ENCODE results near the gene VRK3. TPM values are rescaled to one million over a fixed set of nuclear protein-coding genes. Genes with fewer than 3 reads are reported as not detected.

The VRK3 gene
- total RNA-seq, 6 donors from 2014 or later: 28.6 to 82.8 (median 38.4) TPM

GRCh38 chr19:49930483-49931011, 94.6 kb downstream of the VRK3 start:
- Histone ChIP-seq H3K4me3 (peak overlapping the region in 3 of 4 donors; percentile 73 to 90 (median 77)), H3K9me3 (no peaks in the 10 kb centered on the region), H3K27ac (peak overlapping the region; percentile 91 to 97 (median 94)), H3K36me3 (peaks cover 0 to 21% (median 17%) of the 10 kb centered on the region in 4 donors), H3K27me3 (no peaks in the 10 kb centered on the region), H3K4me1 (peaks cover 25 to 35% (median 27%) of the 10 kb centered on the region in 4 donors)
- TF ChIP-seq POLR2AphosphoS5 (IDR thresholded peaks at IDR 0.05) (no peak), POLR2A (IDR thresholded peaks at IDR 0.05) (no peak), EP300 (IDR thresholded peaks at IDR 0.05) (no peak), CTCF (IDR thresholded peaks at IDR 0.05) (no peak)
- no peak for ATAC-seq (ENCODE audit: low FRiP score in 2 of 2)
- WGBS, 2 donors: 65 to 71% methylated on average over 12 to 14 of the region's 15 CpGs
- no peak for DNase-seq

- Histone ChIP-seq H3K4me3 (peak overlapping the region; percentile 73 to 100 (median 84)), H3K27me3 (no peaks in the 10 kb centered on the region), H3K36me3 (peaks cover 0 to 25% (median 18%) of the 10 kb centered on the region in 4 donors), H3K4me1 (peaks cover 25 to 36% (median 27%) of the 10 kb centered on the region in 4 donors), H3K27ac (peak overlapping the region; percentile 91 to 97 (median 94)), H3K9me3 (no peaks in the 10 kb centered on the region)
- TF ChIP-seq POLR2A (IDR thresholded peaks at IDR 0.05) (peak in 2 of 4 donors; percentile 61 to 85), EP300 (IDR thresholded peaks at IDR 0.05) (no peak), POLR2AphosphoS5 (IDR thresholded peaks at IDR 0.05) (peak; percentile 82), CTCF (IDR thresholded peaks at IDR 0.05) (peak in 4 of 6 experiments; percentile 25 to 50 (median 40))
- WGBS, 2 donors: 2 to 7% methylated on average over 31 to 41 of the region's 43 CpGs
- ATAC-seq (ENCODE audit: low FRiP score in 2 of 2): peak; percentile 93 to 95
- peak; percentile 94 for DNase-seq
Observed at GRCh38 chr19:49929611-49930482, 95.3 kb downstream of the VRK3 start.

GRCh38 chr19:49929121-49929610, 96.0 kb downstream of the VRK3 start, which contains the start of the genes ATF5 and NUP62:
TSS of gene ATF5 (plus strand) at chr19:49929205. CDS start at chr19:49930851, 1,646 bp downstream.
TSS of gene NUP62 (minus strand) at chr19:49929504. CDS start at chr19:49909807, 19,697 bp downstream.
- H3K9me3 ChIP-seq: no peaks in the 10 kb centered on the region
- ATAC-seq (ENCODE audit: low FRiP score in 2 of 2) (peak; percentile 78 to 84), DNase-seq (peak; percentile 81 to 99)
- peak within 1 kb of the TSS; percentile 73 to 100 (median 84) for H3K4me3 ChIP-seq
- H3K27ac ChIP-seq: peak within 1 kb of the TSS; percentile 91 to 97 (median 94)
- no peaks in the 10 kb centered on the region for H3K27me3 ChIP-seq
- H3K36me3 ChIP-seq: peaks cover 0 to 30% (median 21%) of the 10 kb centered on the region in 4 donors
- 0% methylated on average over 44 to 48 of the region's 48 CpGs for WGBS, 2 donors
- H3K4me1 ChIP-seq: peaks cover 25 to 43% (median 27%) of the 10 kb centered on the region in 4 donors
- TF ChIP-seq POLR2A (IDR thresholded peaks at IDR 0.05) (peak in 1 of 4 donors; percentile 19), CTCF (IDR thresholded peaks at IDR 0.05) (no peak), POLR2AphosphoS5 (IDR thresholded peaks at IDR 0.05) (peak; percentile 40 to 41), EP300 (IDR thresholded peaks at IDR 0.05) (no peak)

GRCh38 chr19:49927526-49928264, 97.5 kb downstream of the VRK3 start:
- 81 to 88% methylated on average over 14 of the region's 14 CpGs for WGBS, 2 donors
- H3K4me1 ChIP-seq: peaks cover 25 to 48% (median 27%) of the 10 kb centered on the region in 4 donors
- peaks cover 0 to 43% (median 33%) of the 10 kb centered on the region in 4 donors for H3K36me3 ChIP-seq
- no peaks in the 10 kb centered on the region for H3K27me3 ChIP-seq
- TF ChIP-seq POLR2AphosphoS5 (IDR thresholded peaks at IDR 0.05): no peak
- no peak for TF ChIP-seq EP300 (IDR thresholded peaks at IDR 0.05)
- TF ChIP-seq POLR2A (IDR thresholded peaks at IDR 0.05): no peak
- no peak for TF ChIP-seq CTCF (IDR thresholded peaks at IDR 0.05)
- ATAC-seq (ENCODE audit: low FRiP score in 2 of 2): no peak
- H3K9me3 ChIP-seq: no peaks in the 10 kb centered on the region
- H3K27ac ChIP-seq: peak overlapping the region in 3 of 4 donors; percentile 30 to 97 (median 91)
- no peak for DNase-seq
- peak overlapping the region in 2 of 4 donors; percentile 73 to 77 for H3K4me3 ChIP-seq

Data from upper lobe of left lung (tissue), 6 donors.